Nephron (organoid): ENCODE measurements around the gene PARP16.

Experiments
- H3K27ac Mint-ChIP-seq, 3 experiments: 2 replicates each; pipeline ENCODE4 v1.8.0; 2020; ENCODE audit warnings: mixed read lengths in 3 of 3, mild to moderate bottlenecking in 2 of 3, moderate library complexity in 1 of 3
- H3K27me3 Mint-ChIP-seq: 2 replicates; pipeline ENCODE4 v1.8.0; 2021; ENCODE audit warnings: low read depth, mild to moderate bottlenecking, moderate library complexity, mixed read lengths
- H3K36me3 Mint-ChIP-seq: 2 replicates; pipeline ENCODE4 v1.8.0; 2020; ENCODE audit warnings: low read depth, mixed read lengths
- H3K4me1 Mint-ChIP-seq: 2 replicates; pipeline ENCODE4 v1.8.0; 2020; ENCODE audit warnings: mixed read lengths
- H3K4me3 Mint-ChIP-seq, 3 experiments: 2 replicates each; pipeline ENCODE4 v1.8.0; 2020; ENCODE audit warnings: mild to moderate bottlenecking in 3 of 3, mixed read lengths in 3 of 3, moderate library complexity in 2 of 3
- H3K9me3 Mint-ChIP-seq: 2 replicates; pipeline ENCODE4 v1.8.0; 2020; ENCODE audit warnings: mixed read lengths
- TF ChIP-seq, protein P1 (sequence below), 3 experiments: fragments of 200-600 bp; sonication (generic); IDR thresholded peaks; one replicate each; pipeline ENCODE4 v1.5.0; 2021; ENCODE audit warnings: antibody characterized with exemption in 3 of 3; ENCODE audit not compliant: unreplicated experiment in 3 of 3

The PARP16 gene

GRCh38 chr15:65290228-65290627 is 3.5 kb upstream of the PARP16 start:
- H3K4me3 Mint-ChIP-seq: no peak overlapping the region
- no peaks in the 10 kb centered on the region for H3K36me3 Mint-ChIP-seq
- TF ChIP-seq, protein P1, sequence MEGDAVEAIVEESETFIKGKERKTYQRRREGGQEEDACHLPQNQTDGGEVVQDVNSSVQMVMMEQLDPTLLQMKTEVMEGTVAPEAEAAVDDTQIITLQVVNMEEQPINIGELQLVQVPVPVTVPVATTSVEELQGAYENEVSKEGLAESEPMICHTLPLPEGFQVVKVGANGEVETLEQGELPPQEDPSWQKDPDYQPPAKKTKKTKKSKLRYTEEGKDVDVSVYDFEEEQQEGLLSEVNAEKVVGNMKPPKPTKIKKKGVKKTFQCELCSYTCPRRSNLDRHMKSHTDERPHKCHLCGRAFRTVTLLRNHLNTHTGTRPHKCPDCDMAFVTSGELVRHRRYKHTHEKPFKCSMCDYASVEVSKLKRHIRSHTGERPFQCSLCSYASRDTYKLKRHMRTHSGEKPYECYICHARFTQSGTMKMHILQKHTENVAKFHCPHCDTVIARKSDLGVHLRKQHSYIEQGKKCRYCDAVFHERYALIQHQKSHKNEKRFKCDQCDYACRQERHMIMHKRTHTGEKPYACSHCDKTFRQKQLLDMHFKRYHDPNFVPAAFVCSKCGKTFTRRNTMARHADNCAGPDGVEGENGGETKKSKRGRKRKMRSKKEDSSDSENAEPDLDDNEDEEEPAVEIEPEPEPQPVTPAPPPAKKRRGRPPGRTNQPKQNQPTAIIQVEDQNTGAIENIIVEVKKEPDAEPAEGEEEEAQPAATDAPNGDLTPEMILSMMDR (IDR thresholded peaks at IDR 0.05; ENCODE audit: unreplicated experiment in 3 of 3): no peak
- H3K27ac Mint-ChIP-seq: no peak overlapping the region
- no peaks in the 10 kb centered on the region for H3K9me3 Mint-ChIP-seq
- H3K27me3 Mint-ChIP-seq: no peaks in the 10 kb centered on the region
- H3K4me1 Mint-ChIP-seq: peaks cover 13% of the 10 kb centered on the region

DNA sequence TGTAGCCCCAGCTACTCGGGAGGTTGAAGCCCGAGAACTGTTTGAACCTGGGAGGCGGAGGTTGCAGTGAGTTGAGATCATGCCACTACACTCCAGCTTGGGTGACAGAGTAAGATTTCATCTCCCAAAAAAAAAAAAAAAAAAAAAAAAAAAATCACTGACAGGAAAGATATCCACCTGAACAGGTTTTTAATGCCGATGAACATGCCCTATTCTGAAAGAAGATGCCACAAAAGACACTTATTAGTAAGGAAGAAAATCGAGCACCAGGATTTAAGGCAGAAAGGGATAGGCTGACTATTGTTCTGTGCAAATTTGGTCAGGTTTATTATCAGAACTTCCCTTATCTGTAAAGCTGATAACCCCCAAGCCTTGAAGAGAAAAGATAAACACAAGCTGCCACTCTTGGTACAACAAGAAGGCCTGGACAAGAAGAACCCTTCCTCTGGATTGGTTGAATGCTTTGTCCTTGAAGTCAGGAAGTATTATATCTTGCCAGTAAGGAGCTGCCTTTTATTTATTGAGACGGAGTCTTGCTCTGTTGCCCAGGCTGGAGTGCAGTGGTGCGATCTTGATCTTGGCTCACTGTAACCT is 2.7 kb upstream of the PARP16 start:
- Mint-ChIP-seq H3K27ac (no peak overlapping the region), H3K9me3 (no peaks in the 10 kb centered on the region), H3K36me3 (no peaks in the 10 kb centered on the region)

GRCh38 chr15:65287520-65287855 is 805 bp upstream of the PARP16 start:
- no peaks in the 10 kb centered on the region for H3K27me3 Mint-ChIP-seq
- peak overlapping the region; percentile 65 to 87 (median 73) for H3K27ac Mint-ChIP-seq
- TF ChIP-seq, protein P1 (IDR thresholded peaks at IDR 0.05; ENCODE audit: unreplicated experiment in 3 of 3): no peak
- peaks cover 16% of the 10 kb centered on the region for H3K4me1 Mint-ChIP-seq
- H3K9me3 Mint-ChIP-seq: no peaks in the 10 kb centered on the region
- peak overlapping the region; percentile 86 to 91 (median 89) for H3K4me3 Mint-ChIP-seq
- peaks cover 11% of the 10 kb centered on the region for H3K36me3 Mint-ChIP-seq

More for the DNA sequence above, 2.7 kb upstream of the PARP16 start:
- TF ChIP-seq, protein P1 (IDR thresholded peaks at IDR 0.05; ENCODE audit: unreplicated experiment in 3 of 3): no peak
- Mint-ChIP-seq H3K27me3 (no peaks in the 10 kb centered on the region), H3K4me3 (no peak overlapping the region), H3K4me1 (peaks cover 13% of the 10 kb centered on the region)

DNA sequence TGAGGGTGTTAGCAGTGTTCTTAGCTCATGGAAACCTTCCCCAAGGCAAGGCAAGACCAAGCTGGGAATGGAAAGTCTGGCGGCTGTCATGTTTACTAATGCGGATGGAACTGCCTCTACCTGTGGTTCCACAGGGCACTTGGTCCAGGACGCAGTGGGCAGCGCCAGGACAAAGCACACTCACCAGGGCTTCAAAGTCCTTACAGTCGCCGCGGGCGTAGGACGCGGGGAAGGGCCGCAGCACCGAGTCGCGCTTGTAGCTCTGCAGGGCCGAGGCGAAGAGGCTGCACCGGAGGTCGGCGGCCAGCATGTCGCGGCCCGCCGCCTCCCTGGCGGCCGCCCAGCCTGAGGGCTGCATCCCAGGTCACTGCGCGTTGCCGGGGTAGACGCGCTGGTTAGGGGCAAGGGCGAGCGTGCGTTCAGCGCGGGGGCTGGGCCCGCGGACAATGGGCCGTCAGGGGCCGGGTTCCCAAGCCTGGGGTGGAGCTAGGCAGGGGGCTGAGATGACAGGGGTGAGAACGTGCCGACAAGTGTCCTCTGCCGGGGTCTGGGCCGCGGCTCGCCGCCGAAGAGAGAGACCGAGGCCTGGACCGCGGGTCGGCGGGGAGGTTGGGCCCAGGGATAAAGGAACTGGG is 497 bp downstream of the PARP16 start:
- TF ChIP-seq, protein P1 (IDR thresholded peaks at IDR 0.05; ENCODE audit: unreplicated experiment in 3 of 3): no peak
- H3K36me3 Mint-ChIP-seq: peaks cover 15% of the 10 kb centered on the region
- peak overlapping the region; percentile 86 to 91 (median 89) for H3K4me3 Mint-ChIP-seq
- peak overlapping the region; percentile 73 to 93 (median 88) for H3K27ac Mint-ChIP-seq
- no peaks in the 10 kb centered on the region for H3K9me3 Mint-ChIP-seq
- H3K27me3 Mint-ChIP-seq: no peaks in the 10 kb centered on the region
- peaks cover 19% of the 10 kb centered on the region for H3K4me1 Mint-ChIP-seq

DNA sequence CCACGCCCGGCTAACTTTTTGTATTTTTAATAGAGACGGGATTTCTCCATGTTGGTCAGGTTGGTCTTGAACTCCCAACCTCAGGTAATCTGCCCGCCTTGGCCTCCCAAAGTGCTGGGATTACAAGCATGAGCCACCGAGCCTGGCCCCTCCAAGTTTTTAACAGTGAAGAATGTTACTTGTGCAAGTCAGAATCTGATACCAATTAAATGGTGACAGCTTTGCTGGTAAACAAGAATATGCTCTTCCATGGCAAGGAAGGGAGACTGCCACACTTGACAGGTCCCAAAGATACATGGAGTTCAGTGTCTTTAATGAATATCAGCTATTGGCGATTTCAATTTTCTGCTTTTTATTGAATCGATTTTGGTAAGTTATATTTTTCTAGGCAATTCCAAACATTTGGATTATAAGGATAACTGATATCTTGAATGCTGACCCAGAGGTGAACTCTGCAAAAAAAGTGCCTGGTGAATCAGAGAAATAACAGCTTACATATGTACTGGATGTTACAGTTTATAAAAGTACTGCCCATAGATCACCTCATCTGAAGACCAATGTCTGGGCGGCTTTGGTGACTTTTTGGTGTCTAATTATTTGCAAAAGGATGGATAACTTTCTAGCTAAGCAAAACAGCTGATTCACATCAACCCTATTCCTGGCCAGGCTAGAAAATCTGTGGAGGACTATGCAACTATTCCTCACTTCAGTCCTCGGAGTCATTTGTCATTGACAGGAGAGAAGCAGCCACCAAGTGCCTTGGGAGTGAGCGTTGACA is 1.2 kb downstream of the PARP16 start:
- peaks cover 17% of the 10 kb centered on the region for H3K36me3 Mint-ChIP-seq
- H3K27ac Mint-ChIP-seq: peak overlapping the region; percentile 73 to 93 (median 88)
- peak overlapping the region; percentile 86 to 91 (median 89) for H3K4me3 Mint-ChIP-seq
- no peaks in the 10 kb centered on the region for H3K27me3 Mint-ChIP-seq
- H3K9me3 Mint-ChIP-seq: no peaks in the 10 kb centered on the region
- H3K4me1 Mint-ChIP-seq: peaks cover 25% of the 10 kb centered on the region
- TF ChIP-seq, protein P1 (IDR thresholded peaks at IDR 0.05; ENCODE audit: unreplicated experiment in 3 of 3): no peak
